OCI-LY3 (cell line): ENCODE results near the gene AAMP.

ENCODE experiments used
- EZH2phosphoT487 ChIP-seq: fragments of 200-600 bp; shearing (Covaris generic); IDR thresholded peaks from 2 replicates; pipeline ENCODE4 v1.6.1; 2018; ENCODE audit warnings: antibody characterized with exemption, mixed run types, low read depth
- TF ChIP-seq, protein P1 (sequence below): fragments of 200-600, 300-600 bp; sonication (generic); IDR thresholded peaks from 2 replicates; pipeline ENCODE4 v1.5.1; 2014; ENCODE audit warnings: antibody characterized with exemption, low read length, low read depth

DNA sequence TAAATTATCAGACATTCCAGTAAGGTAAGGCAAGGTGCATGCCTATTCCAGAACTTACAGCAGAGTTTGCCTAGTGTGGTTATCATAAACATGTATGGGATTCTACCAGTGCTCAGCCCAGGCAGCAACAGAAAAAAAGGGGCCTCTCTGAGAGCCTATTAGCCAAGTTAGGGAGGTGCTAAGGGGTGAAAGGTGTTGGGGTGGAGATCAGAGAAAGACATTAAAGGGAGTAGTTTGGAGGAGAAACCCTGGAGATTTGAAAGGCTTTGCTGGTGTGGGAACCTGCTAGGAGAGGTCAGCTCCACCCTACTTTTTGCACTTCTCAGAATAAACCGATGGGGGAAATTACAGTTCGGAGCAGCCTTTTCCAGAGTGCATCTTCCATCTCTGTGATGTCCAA, 50.0 kb downstream of the AAMP start:
- TF ChIP-seq, protein P1, sequence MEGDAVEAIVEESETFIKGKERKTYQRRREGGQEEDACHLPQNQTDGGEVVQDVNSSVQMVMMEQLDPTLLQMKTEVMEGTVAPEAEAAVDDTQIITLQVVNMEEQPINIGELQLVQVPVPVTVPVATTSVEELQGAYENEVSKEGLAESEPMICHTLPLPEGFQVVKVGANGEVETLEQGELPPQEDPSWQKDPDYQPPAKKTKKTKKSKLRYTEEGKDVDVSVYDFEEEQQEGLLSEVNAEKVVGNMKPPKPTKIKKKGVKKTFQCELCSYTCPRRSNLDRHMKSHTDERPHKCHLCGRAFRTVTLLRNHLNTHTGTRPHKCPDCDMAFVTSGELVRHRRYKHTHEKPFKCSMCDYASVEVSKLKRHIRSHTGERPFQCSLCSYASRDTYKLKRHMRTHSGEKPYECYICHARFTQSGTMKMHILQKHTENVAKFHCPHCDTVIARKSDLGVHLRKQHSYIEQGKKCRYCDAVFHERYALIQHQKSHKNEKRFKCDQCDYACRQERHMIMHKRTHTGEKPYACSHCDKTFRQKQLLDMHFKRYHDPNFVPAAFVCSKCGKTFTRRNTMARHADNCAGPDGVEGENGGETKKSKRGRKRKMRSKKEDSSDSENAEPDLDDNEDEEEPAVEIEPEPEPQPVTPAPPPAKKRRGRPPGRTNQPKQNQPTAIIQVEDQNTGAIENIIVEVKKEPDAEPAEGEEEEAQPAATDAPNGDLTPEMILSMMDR, result no peak
- no peak for TF ChIP-seq EZH2phosphoT487
